H9 (cell line): Measurements from ENCODE around the gene GNAO1. TPM values are rescaled to one million over a fixed set of nuclear protein-coding genes. Genes with fewer than 3 reads are reported as not detected.

Experiments
- DNase-seq: peaks from one replicate; pipeline ENCODE4 v3.0.0-alpha.2; 2017
- H2AFZ ChIP-seq: one replicate; pipeline ENCODE4 v1.6.1; 2013; ENCODE audit warnings: mild to moderate bottlenecking, low read length, control low read depth, moderate library complexity
- H2AK5ac ChIP-seq: 2 replicates; pipeline ENCODE4 v1.6.1; 2013; ENCODE audit warnings: low read length, control low read depth, mixed read lengths; ENCODE audit not compliant: insufficient read length
- H2BK120ac ChIP-seq: one replicate; pipeline ENCODE4 v1.6.1; 2013; ENCODE audit warnings: low read depth, mild to moderate bottlenecking, low read length, control low read depth, inconsistent platforms; ENCODE audit not compliant: poor library complexity, severe bottlenecking
- H2BK12ac ChIP-seq: 2 replicates; pipeline ENCODE4 v1.6.1; 2013; ENCODE audit warnings: low read length, control low read depth, mixed read lengths, low read depth; ENCODE audit not compliant: insufficient read length
- H2BK15ac ChIP-seq: 2 replicates; pipeline ENCODE4 v1.6.1; 2013; ENCODE audit warnings: low read depth, low read length, control low read depth
- H2BK20ac ChIP-seq: one replicate; pipeline ENCODE4 v1.6.1; 2013; ENCODE audit warnings: low read depth, mild to moderate bottlenecking, low read length, control low read depth, inconsistent platforms; ENCODE audit not compliant: poor library complexity, severe bottlenecking
- H2BK5ac ChIP-seq: 2 replicates; pipeline ENCODE4 v1.6.1; 2013; ENCODE audit warnings: low read length, control low read depth, mixed read lengths; ENCODE audit not compliant: insufficient read length
- H3K14ac ChIP-seq: 2 replicates; pipeline ENCODE4 v1.6.1; 2013; ENCODE audit warnings: low read length, control low read depth; ENCODE audit not compliant: insufficient read depth
- H3K18ac ChIP-seq: 2 replicates; pipeline ENCODE4 v1.6.1; 2013; ENCODE audit warnings: low read depth, mild to moderate bottlenecking, mixed read lengths, low read length, control low read depth; ENCODE audit not compliant: insufficient read length
- H3K23ac ChIP-seq: 2 replicates; pipeline ENCODE4 v1.6.1; 2013; ENCODE audit warnings: low read length, control low read depth, mixed read lengths, low read depth; ENCODE audit not compliant: insufficient read length
- H3K23me2 ChIP-seq: 2 replicates; pipeline ENCODE4 v1.6.1; 2013; ENCODE audit warnings: low read depth, mild to moderate bottlenecking, mixed read lengths, low read length, control low read depth; ENCODE audit not compliant: insufficient read length, poor library complexity, severe bottlenecking
- H3K27ac ChIP-seq: 2 replicates; pipeline ENCODE4 v1.5.1; 2013; ENCODE audit warnings: low read length, control low read depth, mixed read lengths, low read depth; ENCODE audit not compliant: insufficient read length
- H3K27me3 ChIP-seq: 2 replicates; pipeline ENCODE4 v1.6.1; 2013; ENCODE audit warnings: low read length, control low read depth, inconsistent platforms; ENCODE audit not compliant: insufficient read depth
- H3K4ac ChIP-seq: 2 replicates; pipeline ENCODE4 v1.6.1; 2013; ENCODE audit warnings: low read depth, mild to moderate bottlenecking, control low read depth, inconsistent platforms, low read length, moderate library complexity
- H3K4me1 ChIP-seq: 2 replicates; pipeline ENCODE4 v1.6.1; 2013; ENCODE audit warnings: low read length, control low read depth, inconsistent platforms; ENCODE audit not compliant: insufficient read depth
- H3K4me2 ChIP-seq: 2 replicates; pipeline ENCODE4 v1.6.1; 2013; ENCODE audit warnings: low read length, control low read depth, mixed read lengths; ENCODE audit not compliant: insufficient read length, insufficient read depth
- H3K56ac ChIP-seq: 2 replicates; pipeline ENCODE4 v1.6.1; 2013; ENCODE audit warnings: low read depth, mild to moderate bottlenecking, mixed read lengths, low read length, control low read depth; ENCODE audit not compliant: insufficient read length
- H3K79me1 ChIP-seq: 2 replicates; pipeline ENCODE4 v1.6.1; 2013; ENCODE audit warnings: low read depth, mild to moderate bottlenecking, moderate library complexity, low read length, control low read depth, inconsistent platforms; ENCODE audit not compliant: insufficient read depth, poor library complexity, severe bottlenecking
- H3K79me2 ChIP-seq: 2 replicates; pipeline ENCODE4 v1.6.1; 2013; ENCODE audit warnings: low read length, control low read depth, inconsistent platforms; ENCODE audit not compliant: insufficient read depth
- H3K9ac ChIP-seq: 2 replicates; pipeline ENCODE4 v1.6.1; 2013; ENCODE audit warnings: low read length, control low read depth, mixed read lengths; ENCODE audit not compliant: insufficient read length; ENCODE audit errors: extremely low read depth
- H3K9me3 ChIP-seq: one replicate; pipeline ENCODE4 v1.6.1; 2013; ENCODE audit warnings: low read depth, low read length, inconsistent platforms; ENCODE audit not compliant: control insufficient read depth
- H3T11ph ChIP-seq: one replicate; pipeline ENCODE4 v1.6.1; 2013; ENCODE audit warnings: mild to moderate bottlenecking, low read length, control low read depth, inconsistent platforms
- H4K20me1 ChIP-seq: one replicate; pipeline ENCODE4 v1.6.1; 2013; ENCODE audit not compliant: control insufficient read depth, insufficient read length, insufficient read depth
- H4K5ac ChIP-seq: 2 replicates; pipeline ENCODE4 v1.6.1; 2013; ENCODE audit warnings: low read depth, mild to moderate bottlenecking, mixed read lengths, low read length, control low read depth; ENCODE audit not compliant: insufficient read length
- H4K8ac ChIP-seq: replicated peaks from 2 replicates; pipeline ENCODE4 v1.6.1; 2013; ENCODE audit warnings: low read length, control low read depth, mixed read lengths, low read depth; ENCODE audit not compliant: insufficient read length
- H4K91ac ChIP-seq: 2 replicates; pipeline ENCODE4 v1.6.1; 2013; ENCODE audit warnings: low read depth, mild to moderate bottlenecking, moderate library complexity, mixed read lengths, low read length, control low read depth; ENCODE audit not compliant: insufficient read length
- H3K27ac Mint-ChIP-seq, 3 experiments: 2 replicates in 2 of 3; 3 replicates in 1 of 3; pipeline ENCODE4 v1.8.0; 2020 to 2021; ENCODE audit warnings: mixed read lengths in 3 of 3, mild to moderate bottlenecking in 1 of 3, moderate library complexity in 1 of 3
- H3K27me3 Mint-ChIP-seq: 2 replicates; pipeline ENCODE4 v1.8.0; 2021; ENCODE audit warnings: low read depth, mild to moderate bottlenecking, moderate library complexity, mixed read lengths
- H3K36me3 Mint-ChIP-seq, 3 experiments: 2 replicates in 2 of 3; 3 replicates in 1 of 3; pipeline ENCODE4 v1.8.0; 2020 to 2021; ENCODE audit warnings: low read depth in 3 of 3, mixed read lengths in 3 of 3; ENCODE audit not compliant: insufficient read depth in 1 of 3
- H3K4me1 Mint-ChIP-seq, 2 experiments: 2 replicates each; pipeline ENCODE4 v1.8.0; 2020; ENCODE audit warnings: mixed read lengths in 2 of 2
- H3K4me3 Mint-ChIP-seq, 2 experiments: 2 replicates in 1 of 2; 3 replicates in 1 of 2; pipeline ENCODE4 v1.8.0; 2020 to 2021; ENCODE audit warnings: mild to moderate bottlenecking in 2 of 2, mixed read lengths in 2 of 2, moderate library complexity in 1 of 2
- H3K9me3 Mint-ChIP-seq, 2 experiments: 2 replicates in 1 of 2; 3 replicates in 1 of 2; pipeline ENCODE4 v1.8.0; 2020; ENCODE audit warnings: mild to moderate bottlenecking in 2 of 2, mixed read lengths in 2 of 2, moderate library complexity in 1 of 2
- WGBS: extraction: QIAGEN DNeasy Blood & Tissue Kit; methylation state at CpG from one replicate; pipeline ENCODE4 v1.1.7; 2013; ENCODE audit warnings: missing lambda C conversion rate, low lambda C conversion rate, mixed read lengths; ENCODE audit not compliant: insufficient read length; ENCODE audit errors: extremely low coverage; 5-methylcytosine and 5-hydroxymethylcytosine counted together
- total RNA-seq: library from RNA; stranded (reverse); gene quantifications from 2 replicates; pipeline ENCODE4 v1.2.1, GENCODE V29; 2021
- TF ChIP-seq, protein P1 (sequence below): fragments of 200-600 bp; sonication (generic); conservative IDR thresholded peaks from 3 replicates; pipeline ENCODE4 v1.8.0; 2021; ENCODE audit warnings: antibody characterized with exemption, mild to moderate bottlenecking

The GNAO1 gene
- total RNA-seq, 1 experiment from 2014 or later, result 16.9 TPM

DNA sequence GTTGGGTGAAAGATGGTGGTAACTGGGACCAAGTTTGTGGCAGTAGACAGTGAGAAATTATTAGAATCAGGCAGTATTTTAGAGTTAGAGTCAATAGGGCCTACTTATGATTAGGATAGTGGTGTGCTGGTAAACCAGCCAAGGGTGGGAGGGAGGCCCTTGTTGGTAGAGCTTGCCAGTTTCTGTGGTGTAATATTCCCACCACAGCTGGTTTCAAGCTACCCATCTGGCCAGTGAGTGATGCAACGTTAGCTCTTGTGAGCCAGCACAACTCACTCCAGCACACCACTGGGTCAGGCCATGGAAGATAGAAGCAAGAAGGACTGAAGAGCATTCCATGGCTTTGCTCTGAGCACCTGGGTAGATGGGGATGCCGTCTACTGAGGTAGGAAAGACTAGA is 34.9 kb downstream of the GNAO1 start:
- H4K5ac ChIP-seq, result no peak overlapping the region
- no peak overlapping the region for H2AFZ ChIP-seq
- H3K23me2 ChIP-seq, result no peaks in the 10 kb centered on the region
- no peak overlapping the region for H3K56ac ChIP-seq
- H3K27me3 ChIP-seq, result no peaks in the 10 kb centered on the region
- no peaks in the 10 kb centered on the region for H3K27me3 Mint-ChIP-seq
- H2BK5ac ChIP-seq, result no peak overlapping the region
- no peak overlapping the region for H3K27ac ChIP-seq
- H2AK5ac ChIP-seq, result no peak overlapping the region
- H3K9me3 ChIP-seq, result no peaks in the 10 kb centered on the region
- DNase-seq, result no peak
- peaks cover 6 to 8% of the 10 kb centered on the region in 2 experiments for H3K4me1 Mint-ChIP-seq
- no peak overlapping the region; a peak in 1 of 7 replicates for H3K27ac Mint-ChIP-seq
- H2BK15ac ChIP-seq, result no peak overlapping the region
- H3K9ac ChIP-seq, result no peak overlapping the region
- no peaks in the 10 kb centered on the region; the same call in 1 of the 2 replicates for H3K4me1 ChIP-seq
- no peaks in the 10 kb centered on the region for H4K20me1 ChIP-seq
- no peak overlapping the region for H2BK12ac ChIP-seq
- H3K79me1 ChIP-seq, result no peaks in the 10 kb centered on the region
- no peak overlapping the region for H3T11ph ChIP-seq
- no peaks in the 10 kb centered on the region for H3K9me3 Mint-ChIP-seq
- no CpG with 5 or more reads among the region's 2 CpGs for WGBS
- H3K23ac ChIP-seq, result no peak overlapping the region
- H2BK20ac ChIP-seq, result no peak overlapping the region
- H3K79me2 ChIP-seq, result peaks cover 3% of the 10 kb centered on the region; the same call in 1 of the 2 replicates
- H2BK120ac ChIP-seq, result no peak overlapping the region
- H3K4ac ChIP-seq, result no peak overlapping the region
- no peaks in the 10 kb centered on the region for H3K36me3 Mint-ChIP-seq
- no peak overlapping the region for H4K8ac ChIP-seq
- no peak overlapping the region for H4K91ac ChIP-seq
- H3K4me2 ChIP-seq, result no peak overlapping the region
- no peak overlapping the region for H3K18ac ChIP-seq
- H3K4me3 Mint-ChIP-seq, result no peak overlapping the region
- TF ChIP-seq, protein P1, sequence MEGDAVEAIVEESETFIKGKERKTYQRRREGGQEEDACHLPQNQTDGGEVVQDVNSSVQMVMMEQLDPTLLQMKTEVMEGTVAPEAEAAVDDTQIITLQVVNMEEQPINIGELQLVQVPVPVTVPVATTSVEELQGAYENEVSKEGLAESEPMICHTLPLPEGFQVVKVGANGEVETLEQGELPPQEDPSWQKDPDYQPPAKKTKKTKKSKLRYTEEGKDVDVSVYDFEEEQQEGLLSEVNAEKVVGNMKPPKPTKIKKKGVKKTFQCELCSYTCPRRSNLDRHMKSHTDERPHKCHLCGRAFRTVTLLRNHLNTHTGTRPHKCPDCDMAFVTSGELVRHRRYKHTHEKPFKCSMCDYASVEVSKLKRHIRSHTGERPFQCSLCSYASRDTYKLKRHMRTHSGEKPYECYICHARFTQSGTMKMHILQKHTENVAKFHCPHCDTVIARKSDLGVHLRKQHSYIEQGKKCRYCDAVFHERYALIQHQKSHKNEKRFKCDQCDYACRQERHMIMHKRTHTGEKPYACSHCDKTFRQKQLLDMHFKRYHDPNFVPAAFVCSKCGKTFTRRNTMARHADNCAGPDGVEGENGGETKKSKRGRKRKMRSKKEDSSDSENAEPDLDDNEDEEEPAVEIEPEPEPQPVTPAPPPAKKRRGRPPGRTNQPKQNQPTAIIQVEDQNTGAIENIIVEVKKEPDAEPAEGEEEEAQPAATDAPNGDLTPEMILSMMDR, result no peak
- H3K14ac ChIP-seq, result no peak overlapping the region; the same call in 1 of the 2 replicates
